Neuronal stem cell (in vitro differentiated cells): ENCODE measurements around the gene ADAT3.

Source experiments
- DNase-seq: peaks from one replicate; pipeline ENCODE4 v3.0.0-alpha.2; 2013; ENCODE audit warnings: low spot score
- H2AFZ ChIP-seq: one replicate; pipeline ENCODE4 v1.6.1; 2013; ENCODE audit warnings: mild to moderate bottlenecking, low read length, inconsistent platforms
- H2AK5ac ChIP-seq: 2 replicates; pipeline ENCODE4 v1.6.1; 2013; ENCODE audit warnings: low read depth, mild to moderate bottlenecking, inconsistent platforms, low read length, moderate library complexity, mixed read lengths
- H2BK120ac ChIP-seq: 2 replicates; pipeline ENCODE4 v1.6.1; 2013; ENCODE audit warnings: low read depth, mild to moderate bottlenecking, inconsistent platforms, low read length, moderate library complexity, mixed read lengths
- H2BK12ac ChIP-seq: one replicate; pipeline ENCODE4 v1.6.1; 2013; ENCODE audit warnings: low read length, inconsistent platforms
- H2BK15ac ChIP-seq: 2 replicates; pipeline ENCODE4 v1.6.1; 2013; ENCODE audit warnings: mild to moderate bottlenecking, low read length, inconsistent platforms, mixed read lengths
- H2BK5ac ChIP-seq: one replicate; pipeline ENCODE4 v1.6.1; 2013; ENCODE audit warnings: inconsistent platforms, mild to moderate bottlenecking, low read length, moderate library complexity
- H3K14ac ChIP-seq: one replicate; pipeline ENCODE4 v1.6.1; 2013; ENCODE audit warnings: low read length, inconsistent platforms
- H3K18ac ChIP-seq: 2 replicates; pipeline ENCODE4 v1.6.1; 2013; ENCODE audit warnings: low read length, inconsistent platforms
- H3K23ac ChIP-seq: 2 replicates; pipeline ENCODE4 v1.6.1; 2013; ENCODE audit warnings: low read depth, mild to moderate bottlenecking, mixed read lengths, low read length, inconsistent platforms; ENCODE audit not compliant: poor library complexity
- H3K27ac ChIP-seq: replicated peaks from 3 replicates; pipeline ENCODE4 v1.5.1; 2013; ENCODE audit warnings: low read length, inconsistent platforms
- H3K27me3 ChIP-seq, 3 experiments: 2 replicates each; pipeline ENCODE4 v1.6.1; 2013; ENCODE audit warnings: low read length in 3 of 3, mild to moderate bottlenecking in 2 of 3, inconsistent platforms in 1 of 3, low read depth in 1 of 3, mixed read lengths in 1 of 3, moderate library complexity in 1 of 3; ENCODE audit not compliant: control insufficient read depth in 3 of 3, insufficient read depth in 3 of 3
- H3K36me3 ChIP-seq, 2 donors: replicated peaks in 1 of 2; 2 replicates each; pipeline ENCODE4 v1.6.1; 2013; ENCODE audit warnings: low read length in 2 of 2; ENCODE audit not compliant: control insufficient read depth in 2 of 2, insufficient read depth in 2 of 2
- H3K4ac ChIP-seq: 2 replicates; pipeline ENCODE4 v1.6.1; 2013; ENCODE audit warnings: inconsistent platforms, mild to moderate bottlenecking, low read length, moderate library complexity
- H3K4me1 ChIP-seq, 2 donors: 1 replicate in 1 of 2; 2 replicates in 1 of 2; pipeline ENCODE4 v1.6.1; 2013; ENCODE audit warnings: low read length in 2 of 2, low read depth in 1 of 2; ENCODE audit not compliant: control insufficient read depth in 2 of 2, insufficient read depth in 1 of 2
- H3K4me2 ChIP-seq: one replicate; pipeline ENCODE4 v1.6.1; 2013; ENCODE audit warnings: mild to moderate bottlenecking, low read length, inconsistent platforms; ENCODE audit not compliant: insufficient read depth, poor library complexity, severe bottlenecking
- H3K4me3 ChIP-seq, 2 donors: 2 replicates each; pipeline ENCODE4 v1.5.1; 2013; ENCODE audit warnings: low read length in 2 of 2, mild to moderate bottlenecking in 2 of 2, inconsistent platforms in 1 of 2, moderate library complexity in 1 of 2
- H3K79me1 ChIP-seq: one replicate; pipeline ENCODE4 v1.6.1; 2013; ENCODE audit warnings: low read depth, mild to moderate bottlenecking, inconsistent platforms, low read length, moderate library complexity
- H3K9ac ChIP-seq: one replicate; pipeline ENCODE4 v1.6.1; 2013; ENCODE audit warnings: mild to moderate bottlenecking, low read depth, low read length, inconsistent platforms; ENCODE audit not compliant: poor library complexity
- H3K9me3 ChIP-seq, 2 donors: replicated peaks in 1 of 2; 2 replicates each; pipeline versions ENCODE3 to v1.6.1; 2013; ENCODE audit warnings: low read length in 2 of 2, mild to moderate bottlenecking in 2 of 2, inconsistent platforms in 1 of 2, low read depth in 1 of 2, mixed read lengths in 1 of 2, moderate library complexity in 1 of 2; ENCODE audit not compliant: control insufficient read depth in 2 of 2, insufficient read depth in 1 of 2
- H4K8ac ChIP-seq: one replicate; pipeline ENCODE4 v1.6.1; 2013; ENCODE audit warnings: low read depth, mild to moderate bottlenecking, inconsistent platforms, low read length, moderate library complexity
- H4K91ac ChIP-seq: one replicate; pipeline ENCODE4 v1.6.1; 2013; ENCODE audit warnings: low read length, low read depth, mild to moderate bottlenecking, inconsistent platforms; ENCODE audit not compliant: poor library complexity
- WGBS, 2 donors: extraction: QIAGEN DNeasy Blood & Tissue Kit; methylation state at CpG; one replicate each; pipeline ENCODE4 v1.1.7; 2013; ENCODE audit warnings: missing lambda C conversion rate in 2 of 2, mixed read lengths in 1 of 2; ENCODE audit not compliant: insufficient read length in 2 of 2, insufficient replicate concordance in 1 of 2; ENCODE audit errors: extremely low coverage in 2 of 2; 5-methylcytosine and 5-hydroxymethylcytosine counted together

The ADAT3 gene

DNA sequence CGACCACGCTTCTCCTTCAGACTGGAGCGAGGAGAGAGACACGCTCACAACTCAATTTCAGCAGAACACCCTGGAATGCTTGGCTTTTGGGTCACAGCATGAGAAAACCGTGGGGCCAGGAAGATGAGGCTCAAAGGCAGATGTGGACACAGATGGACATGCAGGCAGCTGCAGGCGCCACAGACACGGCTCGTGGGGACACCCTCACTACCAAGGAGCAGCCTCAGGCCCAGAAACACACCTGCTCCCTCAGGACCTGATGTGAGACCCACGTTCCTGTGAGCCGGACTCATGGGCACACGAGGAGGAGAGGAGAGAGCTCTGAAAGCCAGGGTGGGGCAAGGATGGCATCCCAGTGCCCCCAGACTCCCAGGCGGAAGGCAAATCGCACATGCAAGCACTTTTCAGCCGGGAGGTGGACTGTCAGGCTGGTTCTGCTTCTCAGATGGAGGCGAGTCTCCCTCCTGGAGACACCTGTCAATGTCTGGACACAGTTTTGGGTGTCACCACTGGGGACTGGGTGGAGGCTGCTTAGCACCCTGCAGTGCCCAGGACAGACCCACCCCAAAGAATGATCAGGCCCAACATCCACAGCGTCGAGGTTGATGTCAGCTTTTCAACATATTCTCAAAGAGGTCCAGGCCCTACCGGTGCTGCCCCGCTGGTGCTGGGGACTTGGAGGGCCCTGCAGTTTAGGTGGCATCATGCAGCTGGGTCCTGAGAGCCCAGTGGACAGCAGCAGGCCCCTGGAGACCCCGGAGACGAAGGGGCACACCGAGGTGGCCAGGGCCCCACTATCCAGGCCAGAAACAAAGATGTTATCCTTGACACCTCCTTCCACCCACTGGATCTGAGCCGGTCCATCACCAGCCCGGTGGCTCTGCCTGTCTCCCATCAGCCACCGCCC lies 22.2 kb upstream of the ADAT3 start:
- H3K36me3 ChIP-seq, result peaks cover 0 to 6% of the 10 kb centered on the region in 2 donors
- no peak overlapping the region for H3K23ac ChIP-seq
- H3K4me3 ChIP-seq, result peak overlapping the region in 1 of 2 donors; percentile 99
- H3K18ac ChIP-seq, result no peak overlapping the region
- no peak overlapping the region for H2BK12ac ChIP-seq
- no peak overlapping the region for H4K91ac ChIP-seq
- H3K14ac ChIP-seq, result no peak overlapping the region
- H3K4me2 ChIP-seq, result no peak overlapping the region
- no peak overlapping the region for H4K8ac ChIP-seq
- WGBS, 2 donors, result no CpG with 5 or more reads among the region's 25 CpGs
- H2AK5ac ChIP-seq, result no peak overlapping the region
- peaks cover 17 to 30% of the 10 kb centered on the region in 2 donors for H3K4me1 ChIP-seq
- no peak overlapping the region for H2AFZ ChIP-seq
- H3K9ac ChIP-seq, result peak overlapping the region; percentile 75
- H3K27ac ChIP-seq, result no peak overlapping the region
- no peak for DNase-seq
- H3K9me3 ChIP-seq, result no peaks in the 10 kb centered on the region
- no peak overlapping the region for H2BK5ac ChIP-seq
- no peak overlapping the region for H2BK15ac ChIP-seq
- no peak overlapping the region for H2BK120ac ChIP-seq
- no peak overlapping the region for H3K4ac ChIP-seq
- H3K27me3 ChIP-seq, result no peaks in the 10 kb centered on the region
- peaks cover 21% of the 10 kb centered on the region for H3K79me1 ChIP-seq

DNA sequence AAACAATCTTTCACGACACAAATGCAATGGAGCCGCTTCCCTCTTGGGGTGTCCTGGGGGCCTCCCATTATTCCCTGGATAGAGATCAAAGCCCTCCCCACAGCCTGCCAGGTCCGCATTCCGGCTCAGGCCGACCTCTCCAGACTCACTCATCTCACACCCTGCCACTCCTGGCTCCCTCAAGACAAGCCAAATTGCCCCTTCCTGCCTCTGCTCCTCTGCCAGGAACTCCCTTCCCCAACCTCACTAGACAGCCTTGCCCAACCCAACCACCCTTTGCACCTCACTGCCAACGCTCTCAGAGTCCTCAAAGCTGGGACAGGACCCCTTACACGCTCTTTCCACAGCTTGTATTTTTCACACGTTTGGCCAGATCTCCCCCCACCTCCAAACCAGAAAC lies 21.4 kb upstream of the ADAT3 start:
- no peak for DNase-seq
- no peak overlapping the region for H3K27ac ChIP-seq
- no CpG with 5 or more reads among the region's 8 CpGs for WGBS, 2 donors

DNA sequence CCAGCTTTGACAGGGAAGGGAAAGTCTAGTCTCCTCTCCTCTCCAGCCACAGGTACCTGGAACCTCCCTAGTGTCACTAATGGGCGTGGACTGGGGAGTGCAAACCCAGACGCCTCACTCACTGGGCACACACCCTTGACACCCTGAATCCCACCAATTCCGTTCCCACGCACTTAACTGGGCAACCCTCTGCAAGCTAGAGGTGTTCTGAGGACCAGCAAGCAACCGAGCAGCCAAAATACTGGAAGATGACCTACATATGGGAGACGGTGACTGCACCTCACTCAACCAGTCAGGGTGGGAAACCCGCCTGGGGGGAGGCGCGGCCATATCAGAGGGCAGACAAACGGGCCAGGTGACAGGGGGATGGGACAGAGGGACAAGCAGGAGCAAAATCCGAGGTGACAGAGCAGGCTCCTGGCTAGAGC lies 20.9 kb upstream of the ADAT3 start:
- Histone ChIP-seq H3K27me3 (no peaks in the 10 kb centered on the region), H3K4me2 (peak overlapping the region; percentile 96), H3K14ac (peak overlapping the region; percentile 57), H2BK120ac (no peak overlapping the region), H3K36me3 (peaks cover 0 to 6% of the 10 kb centered on the region in 2 donors), H3K18ac (no peak overlapping the region), H3K79me1 (peaks cover 21% of the 10 kb centered on the region), H3K4ac (no peak overlapping the region), H3K27ac (no peak overlapping the region), H2AFZ (no peak overlapping the region), H4K91ac (no peak overlapping the region), H2AK5ac (no peak overlapping the region), H3K9me3 (no peaks in the 10 kb centered on the region), H2BK15ac (no peak overlapping the region), H2BK5ac (peak overlapping the region; percentile 60), H2BK12ac (no peak overlapping the region), H3K23ac (peak overlapping the region; percentile 22), H3K9ac (peak overlapping the region; percentile 95), H3K4me3 (peak overlapping the region; percentile 84 to 99), H4K8ac (no peak overlapping the region), H3K4me1 (peaks cover 17 to 30% of the 10 kb centered on the region in 2 donors)
- no CpG with 5 or more reads among the region's 11 CpGs for WGBS, 2 donors
- DNase-seq, result no peak

More for the DNA sequence above, 21.4 kb upstream of the ADAT3 start:
- H3K23ac ChIP-seq, result no peak overlapping the region
- no peak overlapping the region for H2BK120ac ChIP-seq
- no peak overlapping the region for H3K18ac ChIP-seq
- H2BK12ac ChIP-seq, result no peak overlapping the region
- no peak overlapping the region for H3K14ac ChIP-seq
- H3K9me3 ChIP-seq, result no peaks in the 10 kb centered on the region
- H4K91ac ChIP-seq, result no peak overlapping the region
- peaks cover 21% of the 10 kb centered on the region for H3K79me1 ChIP-seq
- H3K9ac ChIP-seq, result no peak overlapping the region
- H3K4me2 ChIP-seq, result peak overlapping the region; percentile 96
- peak overlapping the region; percentile 84 to 99 for H3K4me3 ChIP-seq
- H3K4ac ChIP-seq, result no peak overlapping the region
- H3K36me3 ChIP-seq, result peaks cover 0 to 6% of the 10 kb centered on the region in 2 donors
- no peak overlapping the region for H2BK5ac ChIP-seq
- peaks cover 17 to 30% of the 10 kb centered on the region in 2 donors for H3K4me1 ChIP-seq
- no peak overlapping the region for H2AK5ac ChIP-seq
- no peak overlapping the region for H2BK15ac ChIP-seq
- H2AFZ ChIP-seq, result no peak overlapping the region
- no peak overlapping the region for H4K8ac ChIP-seq
- no peaks in the 10 kb centered on the region for H3K27me3 ChIP-seq

DNA sequence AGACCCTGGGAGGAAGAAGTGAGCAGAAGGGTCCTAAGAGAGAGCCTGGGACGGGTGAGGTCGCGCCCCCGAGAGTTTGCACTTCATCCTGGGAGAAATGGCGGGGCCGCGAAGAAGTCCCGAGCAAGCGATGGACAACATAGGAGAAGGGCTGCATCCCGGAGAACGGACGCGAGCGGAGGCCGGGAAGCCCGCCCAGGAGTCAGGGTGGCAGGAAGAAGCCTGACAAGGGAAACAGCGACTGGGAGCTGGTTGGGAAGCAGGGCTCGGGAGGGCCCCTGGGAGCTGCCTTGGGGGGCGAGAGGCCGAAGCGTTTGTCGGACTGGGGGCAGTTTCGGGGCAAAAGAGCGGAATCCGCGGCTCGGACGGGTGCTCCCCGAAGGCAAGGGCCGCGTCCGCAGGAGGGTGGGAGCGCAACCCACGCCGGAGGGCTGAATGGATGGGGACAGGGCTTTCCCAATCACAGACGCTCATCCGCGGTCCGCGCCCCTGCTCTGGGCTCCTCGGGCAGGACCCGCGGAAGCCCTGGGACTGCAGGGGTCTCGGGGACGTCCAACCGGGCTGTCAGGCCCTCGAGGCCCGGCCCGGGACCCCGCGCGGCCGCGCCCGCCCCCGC lies 20.4 kb upstream of the ADAT3 start:
- H3K4me3 ChIP-seq, result peak overlapping the region; percentile 84 to 99
- no peak overlapping the region for H2AFZ ChIP-seq
- H3K4ac ChIP-seq, result no peak overlapping the region
- H3K27ac ChIP-seq, result no peak overlapping the region
- no peak overlapping the region for H2BK120ac ChIP-seq
- peak overlapping the region; percentile 65 for H3K18ac ChIP-seq
- H3K9me3 ChIP-seq, result no peaks in the 10 kb centered on the region
- DNase-seq, result no peak
- H3K27me3 ChIP-seq, result no peaks in the 10 kb centered on the region
- peak overlapping the region; percentile 95 for H3K9ac ChIP-seq
- no peak overlapping the region for H2BK12ac ChIP-seq
- peak overlapping the region; percentile 22 for H3K23ac ChIP-seq
- H2BK5ac ChIP-seq, result peak overlapping the region; percentile 60
- peak overlapping the region; percentile 89 for H3K14ac ChIP-seq
- peak overlapping the region; percentile 40 for H2AK5ac ChIP-seq
- WGBS, 2 donors, result no CpG with 5 or more reads among the region's 56 CpGs
- no peak overlapping the region for H4K8ac ChIP-seq
- peak overlapping the region; percentile 96 for H3K4me2 ChIP-seq
- H3K36me3 ChIP-seq, result peaks cover 0 to 6% of the 10 kb centered on the region in 2 donors
- no peak overlapping the region for H2BK15ac ChIP-seq
- H3K4me1 ChIP-seq, result peaks cover 17 to 30% of the 10 kb centered on the region in 2 donors
- no peak overlapping the region for H4K91ac ChIP-seq
- peaks cover 21% of the 10 kb centered on the region for H3K79me1 ChIP-seq
